Measurements from ENCODE around the gene APAF1. TPM values are rescaled to one million over a fixed set of nuclear protein-coding genes. Genes with fewer than 3 reads are reported as not detected.
"Not testable (repeated sequence)": the region's sequence is repeated elsewhere in the genome, so short reads cannot be mapped to it uniquely, and the experiment has no call there.

The APAF1 gene
- total RNA-seq, 2 experiments from 2014 or later: 33.4 to 35.9 TPM

DNA sequence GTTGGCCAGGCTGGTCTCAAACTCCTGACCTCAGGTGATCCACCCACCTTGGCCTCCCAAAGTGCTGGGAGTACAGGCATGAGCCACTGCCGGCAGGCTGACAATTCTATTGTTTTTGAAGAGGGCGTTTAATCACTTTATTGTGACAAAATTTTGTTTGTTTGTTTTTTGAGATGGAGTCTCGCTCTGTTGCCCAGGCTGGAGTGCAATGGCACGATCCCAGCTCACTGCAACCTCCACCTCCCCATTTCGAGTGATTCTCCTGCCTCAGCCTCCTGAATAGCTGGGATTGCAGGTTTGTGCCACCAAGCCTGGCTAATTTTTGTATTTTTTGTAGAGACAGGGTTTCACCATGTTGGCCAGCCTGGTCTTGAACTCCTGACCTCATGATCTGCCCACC lies 2.3 kb upstream of the APAF1 start:
- ATAC-seq; H3K27me3 Mint-ChIP-seq (ENCODE audit: low read depth); H3K9me3 Mint-ChIP-seq (ENCODE audit: insufficient read depth); DNase-seq: not testable (repeated sequence)
- peaks cover 36% of the 10 kb centered on the region for H3K4me1 Mint-ChIP-seq (ENCODE audit: low read depth)
- CTCF ChIA-PET: interaction anchor here (1.2 kb wide), 1 partner anchor 76 kb away, joined by 4 read pairs; no protein-coding TSS in a partner anchor
- peak overlapping the region; percentile 96 for H3K4me3 Mint-ChIP-seq
- H3K36me3 Mint-ChIP-seq (ENCODE audit: low read depth): peaks cover 23% of the 10 kb centered on the region
- H3K27ac Mint-ChIP-seq: peak overlapping the region; percentile 52
- POLR2A ChIA-PET: interaction anchor here (1.2 kb wide), 1 partner anchor 142 kb away, joined by 3 read pairs; no protein-coding TSS in a partner anchor

DNA sequence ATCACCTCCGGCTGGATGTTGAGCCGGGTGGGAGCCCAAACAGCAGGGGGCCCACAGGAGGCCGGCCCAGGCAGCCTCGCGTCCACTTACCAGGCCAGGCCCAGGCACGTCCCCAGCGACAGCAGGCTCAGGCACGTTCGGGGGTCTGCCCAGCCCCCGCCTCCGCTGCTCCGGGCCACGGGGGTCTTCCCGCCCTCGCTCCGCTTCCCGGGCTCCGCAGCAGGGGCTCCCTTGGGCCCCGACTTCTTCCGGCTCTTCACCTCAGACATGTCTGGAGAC lies 718 bp upstream of the APAF1 start:
- ATAC-seq (peak; percentile 35), DNase-seq (no peak)
- H3K36me3 Mint-ChIP-seq (ENCODE audit: low read depth): peaks cover 29% of the 10 kb centered on the region
- H3K9me3 Mint-ChIP-seq (ENCODE audit: insufficient read depth): no peaks in the 10 kb centered on the region
- ChIA-PET POLR2A (interaction anchor here (0.6 to 2.0 kb wide), 8 partner anchors 12 to 146 kb away, joined by 3 to 37 read pairs (median 4); partner anchors contain the start of genes SLC25A3 and TMPO), CTCF (interaction anchor here (0.8 to 1.6 kb wide), 7 partner anchors 18 to 153 kb away, joined by 3 to 11 read pairs (median 3); partner anchors contain the start of gene SLC25A3)
- peaks cover 41% of the 10 kb centered on the region for H3K4me1 Mint-ChIP-seq (ENCODE audit: low read depth)
- no peaks in the 10 kb centered on the region for H3K27me3 Mint-ChIP-seq (ENCODE audit: low read depth)
- H3K27ac Mint-ChIP-seq: peak overlapping the region; percentile 98
- peak overlapping the region; percentile 96 for H3K4me3 Mint-ChIP-seq

DNA sequence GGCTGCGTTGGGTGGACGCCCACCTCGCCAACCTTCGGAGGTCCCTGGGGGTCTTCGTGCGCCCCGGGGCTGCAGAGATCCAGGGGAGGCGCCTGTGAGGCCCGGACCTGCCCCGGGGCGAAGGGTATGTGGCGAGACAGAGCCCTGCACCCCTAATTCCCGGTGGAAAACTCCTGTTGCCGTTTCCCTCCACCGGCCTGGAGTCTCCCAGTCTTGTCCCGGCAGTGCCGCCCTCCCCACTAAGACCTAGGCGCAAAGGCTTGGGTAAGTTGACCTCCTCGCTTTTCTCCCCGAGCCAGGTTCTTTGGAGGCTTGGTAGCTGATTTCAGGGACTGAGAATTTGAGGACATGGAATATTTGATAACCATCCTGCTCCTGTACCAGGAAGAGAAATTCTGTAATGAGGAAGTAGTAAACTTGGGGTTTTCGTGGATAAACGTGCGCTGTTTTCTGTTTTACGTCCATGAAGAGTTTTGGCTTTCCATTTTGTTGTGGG lies 530 bp downstream of the APAF1 start:
- POLR2A ChIA-PET: interaction anchor here (1.0 to 1.3 kb wide), 2 partner anchors 52 to 129 kb away, joined by 4 to 6 read pairs; partner anchors contain the start of gene SLC25A3
- no peak for ATAC-seq

DNA sequence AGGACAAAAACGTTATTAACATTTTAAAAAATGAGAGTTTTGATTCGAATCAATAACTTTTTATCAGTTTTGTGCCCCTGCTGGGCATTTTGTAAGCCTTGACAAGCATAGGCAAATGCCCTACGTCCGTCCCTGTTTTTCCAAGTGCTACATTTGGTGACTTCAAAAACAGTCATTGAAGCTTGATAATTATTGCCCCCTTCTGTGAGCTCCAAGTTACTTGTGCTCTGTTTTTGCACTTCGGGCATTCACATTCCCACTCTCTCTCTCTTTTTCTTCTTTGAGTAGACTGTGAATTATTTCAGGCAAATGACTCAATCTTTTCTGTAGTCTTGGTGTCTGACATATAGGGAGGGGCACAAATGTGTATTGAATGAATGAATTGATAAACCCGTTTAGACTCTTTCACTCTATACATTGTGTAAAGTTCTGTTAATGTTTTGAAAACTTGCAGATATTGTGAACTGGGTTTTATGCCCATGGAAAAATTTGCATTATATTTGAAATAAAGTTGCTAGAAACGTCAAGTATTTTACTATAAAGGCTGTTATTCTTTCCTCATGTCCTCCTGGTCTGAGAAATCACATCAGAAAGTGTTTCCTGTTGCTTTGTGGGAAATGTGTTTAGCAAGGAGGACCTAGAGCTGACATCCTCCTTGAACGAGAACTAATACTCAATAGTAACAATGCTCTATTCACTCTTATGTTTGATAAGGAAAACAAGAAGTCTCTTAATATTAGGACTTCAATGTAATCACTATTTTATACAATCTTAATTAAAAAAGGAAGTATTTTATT lies 1.4 kb downstream of the APAF1 start:
- Mint-ChIP-seq H3K4me3 (peak overlapping the region; percentile 96), H3K4me1 (ENCODE audit: low read depth) (peaks cover 32% of the 10 kb centered on the region), H3K9me3 (ENCODE audit: insufficient read depth) (no peaks in the 10 kb centered on the region), H3K36me3 (ENCODE audit: low read depth) (peaks cover 36% of the 10 kb centered on the region), H3K27ac (peak overlapping the region; percentile 27), H3K27me3 (ENCODE audit: low read depth) (no peaks in the 10 kb centered on the region)
- POLR2A ChIA-PET: interaction anchor here (1.0 to 1.3 kb wide), 2 partner anchors 53 to 130 kb away, joined by 4 to 6 read pairs; partner anchors contain the start of gene SLC25A3
- no peak for ATAC-seq
- DNase-seq: no peak
- CTCF ChIA-PET: interaction anchor here (0.9 to 2.0 kb wide), 4 partner anchors 52 to 94 kb away, joined by 3 to 7 read pairs (median 5); partner anchors contain the start of gene SLC25A3

More for the DNA sequence above, 530 bp downstream of the APAF1 start:
- CTCF ChIA-PET: interaction anchor here (0.9 to 2.0 kb wide), 4 partner anchors 52 to 94 kb away, joined by 3 to 7 read pairs (median 5); partner anchors contain the start of gene SLC25A3
- Mint-ChIP-seq H3K4me3 (peak overlapping the region; percentile 96), H3K36me3 (ENCODE audit: low read depth) (peaks cover 39% of the 10 kb centered on the region), H3K4me1 (ENCODE audit: low read depth) (peaks cover 39% of the 10 kb centered on the region), H3K27me3 (ENCODE audit: low read depth) (no peaks in the 10 kb centered on the region), H3K27ac (peak overlapping the region; percentile 82), H3K9me3 (ENCODE audit: insufficient read depth) (no peaks in the 10 kb centered on the region)
- DNase-seq: peak; percentile 33

DNA sequence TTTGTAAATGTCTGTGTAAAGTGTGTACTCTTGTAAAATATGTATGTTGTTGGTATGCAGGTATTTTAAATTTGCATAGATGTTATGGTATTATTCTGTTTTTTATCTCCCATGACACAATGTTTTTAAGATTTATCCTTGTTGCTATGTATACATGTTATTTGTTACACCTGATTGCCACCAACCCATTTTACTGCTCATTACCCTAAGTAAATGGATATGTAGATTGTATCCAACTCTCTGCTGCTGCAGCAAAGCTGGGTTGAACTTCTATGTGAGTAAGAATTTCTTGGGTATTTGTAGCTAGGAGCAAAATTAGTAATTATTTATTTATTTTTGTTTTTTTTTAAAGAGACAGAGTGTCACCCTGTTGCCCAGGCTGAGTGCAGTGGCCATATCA lies 6.2 kb downstream of the APAF1 start:
- peaks cover 30% of the 10 kb centered on the region for H3K36me3 Mint-ChIP-seq (ENCODE audit: low read depth)
- DNase-seq (no peak), ATAC-seq (no peak)
- no peak overlapping the region for H3K27ac Mint-ChIP-seq
- no peaks in the 10 kb centered on the region for H3K9me3 Mint-ChIP-seq (ENCODE audit: insufficient read depth)
- H3K27me3 Mint-ChIP-seq (ENCODE audit: low read depth): no peaks in the 10 kb centered on the region
- peaks cover 15% of the 10 kb centered on the region for H3K4me1 Mint-ChIP-seq (ENCODE audit: low read depth)
- no peak overlapping the region for H3K4me3 Mint-ChIP-seq
- POLR2A ChIA-PET: no interaction called here
- CTCF ChIA-PET: interaction anchor here (1.4 to 7.4 kb wide), 3 partner anchors 67 to 85 kb away, joined by 3 to 58 read pairs (median 5); no protein-coding TSS in a partner anchor

DNA sequence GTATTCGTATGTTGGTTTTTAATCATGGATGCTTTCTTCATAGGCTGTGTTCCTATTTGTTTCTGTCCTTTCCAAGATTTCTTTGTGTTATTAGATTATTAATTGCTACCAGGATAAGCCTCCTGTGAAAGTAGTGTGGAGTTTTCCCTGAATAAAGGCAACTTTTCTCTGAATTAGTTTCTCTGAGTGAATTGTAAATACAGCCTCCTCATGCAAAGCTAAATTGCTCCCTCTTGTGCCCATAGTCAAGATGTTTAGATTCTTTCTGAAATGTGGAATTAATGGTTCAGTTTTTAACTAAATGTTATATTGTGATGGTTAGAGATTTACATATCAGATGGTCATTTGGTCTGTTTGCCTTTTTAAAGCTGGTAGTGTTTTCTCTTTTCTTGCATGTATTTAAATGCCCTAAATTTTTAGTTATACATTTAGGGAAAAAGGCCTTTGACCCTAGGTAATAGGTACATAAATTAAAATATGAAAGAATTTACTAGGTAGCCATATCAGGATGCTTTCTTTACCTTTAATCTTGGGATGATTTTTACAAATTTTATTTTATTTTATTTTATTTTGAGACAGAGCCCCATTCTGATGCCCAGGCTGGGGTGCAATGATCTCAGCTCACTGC lies 8.9 kb downstream of the APAF1 start:
- Mint-ChIP-seq H3K36me3 (ENCODE audit: low read depth) (peaks cover 36% of the 10 kb centered on the region), H3K27me3 (ENCODE audit: low read depth) (no peaks in the 10 kb centered on the region), H3K27ac (no peak overlapping the region), H3K4me1 (ENCODE audit: low read depth) (peaks cover 13% of the 10 kb centered on the region), H3K4me3 (no peak overlapping the region), H3K9me3 (ENCODE audit: insufficient read depth) (no peaks in the 10 kb centered on the region)
- CTCF ChIA-PET: interaction anchor here (1.1 to 7.4 kb wide), 7 partner anchors 9 to 162 kb away, joined by 3 to 58 read pairs (median 5); no protein-coding TSS in a partner anchor
- ATAC-seq (peak; percentile 47), DNase-seq (peak; percentile 33)
- POLR2A ChIA-PET: no interaction called here

DNA sequence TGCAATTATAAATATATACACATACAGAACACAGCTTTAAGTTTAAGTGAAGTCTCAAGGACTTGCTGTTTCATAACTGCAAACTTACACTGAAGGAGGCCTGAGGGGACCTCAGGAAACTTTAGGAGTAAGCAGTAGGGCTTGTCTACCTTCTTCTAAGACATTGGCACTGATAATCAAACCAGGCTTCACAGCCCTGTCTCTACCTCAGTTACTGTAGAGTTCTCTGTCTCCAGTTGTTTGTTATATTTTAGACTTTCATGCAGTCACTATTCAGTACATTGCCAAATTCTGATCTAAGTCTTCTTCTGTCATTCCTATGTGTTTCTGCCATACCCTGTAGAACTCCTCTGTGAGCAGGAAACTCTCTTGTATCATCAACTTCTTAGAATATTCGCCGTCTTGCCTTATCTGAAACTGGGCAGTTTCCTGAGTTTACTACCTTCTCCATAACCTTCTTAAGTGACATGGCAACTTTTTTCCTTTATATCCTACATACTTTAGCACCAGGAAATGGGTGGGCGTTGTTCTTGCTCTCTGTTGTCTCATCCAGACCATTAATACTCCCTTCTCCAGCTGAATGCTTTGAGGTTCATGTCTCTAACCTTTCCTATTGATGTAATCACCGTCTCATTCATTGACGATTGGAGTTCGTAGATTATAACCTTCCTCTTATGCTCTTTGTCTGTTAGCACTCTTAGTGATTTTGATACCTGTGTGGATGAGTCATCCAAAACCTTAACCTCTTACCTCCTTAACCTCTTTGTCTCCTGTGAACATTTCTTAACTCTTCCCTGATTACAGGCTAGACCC lies 11.4 kb downstream of the APAF1 start:
- ChIA-PET CTCF (interaction anchor here (1.1 kb wide), 1 partner anchor 89 kb away, joined by 3 read pairs; no protein-coding TSS in a partner anchor), POLR2A (no interaction called here)
- H3K36me3 Mint-ChIP-seq (ENCODE audit: low read depth): peaks cover 34% of the 10 kb centered on the region
- ATAC-seq (no peak), DNase-seq (no peak)
- H3K4me1 Mint-ChIP-seq (ENCODE audit: low read depth): peaks cover 13% of the 10 kb centered on the region
- H3K27ac Mint-ChIP-seq: no peak overlapping the region
- H3K4me3 Mint-ChIP-seq: no peak overlapping the region
- no peaks in the 10 kb centered on the region for H3K9me3 Mint-ChIP-seq (ENCODE audit: insufficient read depth)
- no peaks in the 10 kb centered on the region for H3K27me3 Mint-ChIP-seq (ENCODE audit: low read depth)

DNA sequence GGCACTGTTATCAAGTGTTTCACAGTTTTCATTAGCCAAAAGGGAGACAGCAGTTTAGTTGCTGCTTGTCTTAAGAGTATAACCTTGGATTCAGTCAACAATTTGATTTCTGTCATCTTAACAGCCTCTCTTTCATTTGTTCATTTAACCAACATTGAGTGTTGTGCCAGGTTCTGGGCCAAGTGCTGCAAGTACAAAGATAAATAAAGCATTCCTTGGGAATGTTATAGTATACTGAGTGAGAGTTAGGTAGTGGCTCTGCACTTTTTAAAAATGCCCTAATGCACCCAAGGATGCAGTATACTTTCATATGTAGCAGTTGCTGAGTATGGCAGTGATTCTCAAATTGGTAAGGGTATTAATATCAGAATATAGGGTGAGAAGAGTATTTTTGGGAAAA lies 15.4 kb downstream of the APAF1 start:
- Mint-ChIP-seq H3K27me3 (ENCODE audit: low read depth) (no peaks in the 10 kb centered on the region), H3K36me3 (ENCODE audit: low read depth) (peaks cover 45% of the 10 kb centered on the region), H3K4me1 (ENCODE audit: low read depth) (peaks cover 9% of the 10 kb centered on the region), H3K4me3 (no peak overlapping the region), H3K27ac (no peak overlapping the region), H3K9me3 (ENCODE audit: insufficient read depth) (no peaks in the 10 kb centered on the region)
- ATAC-seq (no peak), DNase-seq (no peak)
- ChIA-PET POLR2A (no interaction called here), CTCF (no interaction called here)

DNA sequence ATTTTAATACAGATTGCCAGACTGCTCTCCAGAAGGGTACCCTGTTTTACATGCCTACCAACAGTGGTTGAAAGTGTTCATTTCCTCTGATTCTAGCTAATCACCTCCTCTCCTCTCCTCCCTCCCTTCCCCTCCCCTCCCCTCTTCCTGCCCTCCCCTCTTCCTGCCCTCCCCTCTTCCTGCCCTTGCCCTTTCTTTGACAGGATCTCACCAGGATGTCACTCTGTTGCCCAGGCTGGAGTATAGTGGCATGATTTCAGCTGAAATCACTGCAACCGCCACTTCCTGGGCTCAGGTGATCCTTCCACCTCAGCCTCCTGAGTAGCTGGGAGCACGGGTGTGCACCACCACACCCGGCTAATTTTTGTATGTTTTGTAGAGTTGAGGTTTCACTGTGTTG lies 24.7 kb downstream of the APAF1 start:
- Mint-ChIP-seq H3K36me3 (ENCODE audit: low read depth) (peaks cover 59% of the 10 kb centered on the region), H3K27ac (peak overlapping the region; percentile 52), H3K4me1 (ENCODE audit: low read depth) (peaks cover 11% of the 10 kb centered on the region), H3K4me3 (no peak overlapping the region), H3K27me3 (ENCODE audit: low read depth) (no peaks in the 10 kb centered on the region), H3K9me3 (ENCODE audit: insufficient read depth) (no peaks in the 10 kb centered on the region)
- DNase-seq: no peak
- ChIA-PET CTCF (no interaction called here), POLR2A (no interaction called here)
- ATAC-seq: no peak

DNA sequence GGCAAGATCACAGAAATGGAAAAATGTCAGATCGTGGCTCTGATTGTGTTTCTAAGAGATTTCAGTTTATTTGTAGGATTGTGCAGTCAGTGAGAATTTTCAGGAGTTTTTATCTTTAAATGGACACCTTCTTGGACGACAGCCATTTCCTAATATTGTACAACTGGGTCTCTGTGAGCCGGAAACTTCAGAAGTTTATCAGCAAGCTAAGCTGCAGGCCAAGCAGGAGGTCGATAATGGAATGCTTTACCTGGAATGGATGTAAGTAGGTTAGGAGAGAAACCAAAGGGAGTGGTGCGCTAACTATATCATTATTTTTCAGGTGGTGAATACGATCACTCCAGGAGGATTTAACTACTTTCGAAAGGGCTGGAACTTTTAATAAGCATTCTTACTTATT lies 26.4 kb downstream of the APAF1 start:
- CTCF ChIA-PET: no interaction called here
- no peak overlapping the region for H3K4me3 Mint-ChIP-seq

DNA sequence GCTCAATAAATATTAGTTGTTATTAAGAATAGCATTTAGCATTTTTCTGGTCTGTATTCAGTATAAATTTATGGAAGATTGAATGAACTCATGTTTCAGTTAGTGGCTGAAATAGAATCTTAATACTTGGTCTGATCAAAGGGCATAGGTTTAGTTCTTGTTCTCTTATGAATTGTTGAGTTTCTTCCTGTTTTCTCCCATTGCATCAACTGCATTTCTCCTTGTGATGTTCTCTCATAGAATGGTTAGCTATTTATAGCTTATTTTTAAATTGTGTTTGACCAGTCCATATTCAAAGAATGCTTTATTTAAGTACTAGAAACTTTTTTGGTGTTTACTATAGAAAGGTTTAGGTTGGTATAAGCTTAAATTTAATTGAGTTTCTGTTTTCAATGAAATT lies 29.8 kb downstream of the APAF1 start:
- ATAC-seq: no peak
- H3K4me3 Mint-ChIP-seq: no peak overlapping the region
- CTCF ChIA-PET: interaction anchor here (1.4 to 1.8 kb wide), 2 partner anchors 108 to 142 kb away, joined by 3 to 4 read pairs; no protein-coding TSS in a partner anchor

More for the DNA sequence above, 26.4 kb downstream of the APAF1 start:
- H3K9me3 Mint-ChIP-seq (ENCODE audit: insufficient read depth): no peaks in the 10 kb centered on the region
- peaks cover 51% of the 10 kb centered on the region for H3K36me3 Mint-ChIP-seq (ENCODE audit: low read depth)
- H3K27me3 Mint-ChIP-seq (ENCODE audit: low read depth): no peaks in the 10 kb centered on the region
- ATAC-seq: no peak
- POLR2A ChIA-PET: no interaction called here
- H3K4me1 Mint-ChIP-seq (ENCODE audit: low read depth): peaks cover 11% of the 10 kb centered on the region
- DNase-seq: no peak
- H3K27ac Mint-ChIP-seq: no peak overlapping the region

More for the DNA sequence above, 29.8 kb downstream of the APAF1 start:
- DNase-seq: no peak
- POLR2A ChIA-PET: no interaction called here
- no peaks in the 10 kb centered on the region for H3K9me3 Mint-ChIP-seq (ENCODE audit: insufficient read depth)
- H3K4me1 Mint-ChIP-seq (ENCODE audit: low read depth): peaks cover 4% of the 10 kb centered on the region
- peaks cover 28% of the 10 kb centered on the region for H3K36me3 Mint-ChIP-seq (ENCODE audit: low read depth)
- H3K27ac Mint-ChIP-seq: no peak overlapping the region
- no peaks in the 10 kb centered on the region for H3K27me3 Mint-ChIP-seq (ENCODE audit: low read depth)
